ENCODE results near the gene PRDX6.
"Not testable (repeated sequence)": the region's sequence is repeated elsewhere in the genome, so short reads cannot be mapped to it uniquely, and the experiment has no call there.

Gene PRDX6

GRCh38 chr1:173493125-173493524 is 16.0 kb downstream of the PRDX6 start:
- not testable (repeated sequence) for FAIRE-seq; DNase-seq (ENCODE audit: insufficient read length, low spot score)

GRCh38 chr1:173495609-173496267 is 18.6 kb downstream of the PRDX6 start:
- FAIRE-seq (no peak), DNase-seq (ENCODE audit: insufficient read length, low spot score) (no peak)

- FAIRE-seq (no peak), DNase-seq (ENCODE audit: insufficient read length, low spot score) (no peak)
These were observed 19.7 kb downstream of the PRDX6 start for GRCh38 chr1:173496757-173497320.

GRCh38 chr1:173499729-173500128 is 22.6 kb downstream of the PRDX6 start:
- FAIRE-seq (no peak), DNase-seq (ENCODE audit: insufficient read length, low spot score) (no peak)

GRCh38 chr1:173502104-173502503 is 25.0 kb downstream of the PRDX6 start:
- FAIRE-seq (no peak), DNase-seq (ENCODE audit: insufficient read length, low spot score) (no peak)

- FAIRE-seq (no peak), DNase-seq (ENCODE audit: insufficient read length, low spot score) (no peak)
These were observed 26.3 kb downstream of the PRDX6 start for GRCh38 chr1:173503391-173503790.

GRCh38 chr1:173504268-173504667 is 27.1 kb downstream of the PRDX6 start:
- DNase-seq (ENCODE audit: insufficient read length, low spot score): no peak
- no peak for FAIRE-seq

GRCh38 chr1:173505391-173505790 is 28.3 kb downstream of the PRDX6 start:
- FAIRE-seq: no peak
- no peak for DNase-seq (ENCODE audit: insufficient read length, low spot score)

GRCh38 chr1:173506437-173506836 is 29.3 kb downstream of the PRDX6 start:
- FAIRE-seq (no peak), DNase-seq (ENCODE audit: insufficient read length, low spot score) (no peak)

- FAIRE-seq: no peak
These were observed 30.2 kb downstream of the PRDX6 start for GRCh38 chr1:173507205-173507846.

GRCh38 chr1:173507847-173508209 is 30.7 kb downstream of the PRDX6 start:
- no peak for FAIRE-seq
- no peak for DNase-seq (ENCODE audit: insufficient read length, low spot score)

More at GRCh38 chr1:173507205-173507846, 30.2 kb downstream of the PRDX6 start:
- peak; percentile 33 for DNase-seq (ENCODE audit: insufficient read length, low spot score)

GRCh38 chr1:173508541-173508940 is 31.4 kb downstream of the PRDX6 start:
- no peak for DNase-seq (ENCODE audit: insufficient read length, low spot score)
- FAIRE-seq: no peak

- DNase-seq (ENCODE audit: insufficient read length, low spot score) (no peak), FAIRE-seq (no peak)
These were observed 32.7 kb downstream of the PRDX6 start for GRCh38 chr1:173509797-173510196.

GRCh38 chr1:173514503-173514902 is 37.4 kb downstream of the PRDX6 start:
- not testable (repeated sequence) for DNase-seq (ENCODE audit: insufficient read length, low spot score); FAIRE-seq

- DNase-seq (ENCODE audit: insufficient read length, low spot score) (no peak), FAIRE-seq (no peak)
These were observed 43.7 kb downstream of the PRDX6 start for GRCh38 chr1:173520799-173521198.

- DNase-seq (ENCODE audit: insufficient read length, low spot score) (no peak), FAIRE-seq (no peak)
These were observed 46.2 kb downstream of the PRDX6 start for GRCh38 chr1:173523329-173523728.

GRCh38 chr1:173525926-173526325 is 48.8 kb downstream of the PRDX6 start:
- FAIRE-seq: no peak
- no peak for DNase-seq (ENCODE audit: insufficient read length, low spot score)

- FAIRE-seq: no peak
These were observed 50.2 kb downstream of the PRDX6 start for GRCh38 chr1:173527151-173527826.

GRCh38 chr1:173529106-173529505 is 52.0 kb downstream of the PRDX6 start:
- FAIRE-seq: no peak
- no peak for DNase-seq (ENCODE audit: insufficient read length, low spot score)

More at GRCh38 chr1:173527151-173527826, 50.2 kb downstream of the PRDX6 start:
- no peak for DNase-seq (ENCODE audit: insufficient read length, low spot score)

GRCh38 chr1:173530795-173531693 is 53.9 kb downstream of the PRDX6 start:
- FAIRE-seq (no peak), DNase-seq (ENCODE audit: insufficient read length, low spot score) (no peak)
